Measurements from ENCODE around the gene MAP3K8. TPM values are rescaled to one million over a fixed set of nuclear protein-coding genes. Genes with fewer than 3 reads are reported as not detected.

The MAP3K8 gene
- total and polyA plus RNA-seq, 2 donors (not counting 3 experiments of a cell fraction or from before 2014, with no cell fraction given): 5.2 to 10.6 TPM

DNA sequence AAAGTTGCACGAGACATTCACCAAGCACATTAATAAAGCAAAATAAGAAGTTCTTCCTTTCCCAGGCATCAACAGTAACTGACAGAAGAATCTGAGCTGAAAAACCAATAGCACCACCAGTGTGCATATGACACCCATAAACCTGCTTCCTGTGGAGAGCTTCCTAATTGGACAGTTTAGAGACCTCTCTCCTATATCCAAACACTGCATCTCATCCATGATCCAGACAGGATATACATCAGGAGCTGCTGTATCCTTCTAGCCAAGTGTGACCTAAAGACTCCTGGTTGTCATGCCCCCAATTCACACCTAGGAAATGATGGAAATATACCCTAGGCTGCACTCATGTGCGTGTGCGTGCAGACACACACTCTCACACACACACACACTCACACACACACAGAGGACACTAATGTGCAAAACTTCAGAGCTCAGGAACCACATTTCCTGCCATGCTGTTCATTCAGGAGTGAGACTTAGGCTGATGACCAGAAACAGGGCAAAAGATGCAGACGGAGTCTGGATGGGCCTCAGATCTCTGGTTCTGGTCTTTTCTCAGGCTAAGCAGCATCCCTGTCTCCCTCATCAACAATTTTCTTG, 58.0 kb downstream of the MAP3K8 start:
- DNase-seq (ENCODE audit: low read depth, low spot score) (no peak), FAIRE-seq (no peak)
- no TSS peak for BruUV-seq (replicated peaks)
- dilution Hi-C loops (cut with MboI; ENCODE audit: extremely low pct_ligation_motif_present, low sequenced_read_pairs) (no loop called here), intact Hi-C loops (cut with micrococcal nuclease) (no loop called here)
- H3K9me1 ChIP-seq (replicated peaks; ENCODE audit: control insufficient read depth, extremely low read depth, insufficient read depth, low read length): no peaks in the 10 kb centered on the region
- H3K27ac ChIP-seq (ENCODE audit: insufficient read depth, low read depth, low read length): no peak overlapping the region
- no peaks in the 10 kb centered on the region for H3K79me2 ChIP-seq (ENCODE audit: control insufficient read depth, insufficient read depth, low read length)
- ChIA-PET CTCF (interaction anchor here (1.0 to 1.3 kb wide), 5 partner anchors 19 to 99 kb away, joined by 3 to 6 read pairs (median 3); no protein-coding TSS in a partner anchor), POLR2A (no interaction called here)
- no peak overlapping the region for H3K4me3 ChIP-seq (replicated peaks in 1 of 3; ENCODE audit: insufficient read depth in 1 of 3, low read depth in 1 of 3, low read length in 3 of 3)
- H2AFZ ChIP-seq (ENCODE audit: low read depth, low read length): no peak overlapping the region
- H3K4me1 ChIP-seq (ENCODE audit: control insufficient read depth, extremely low read depth, insufficient read depth, low read length): no peaks in the 10 kb centered on the region
- no peak overlapping the region for H3K9ac ChIP-seq (replicated peaks; ENCODE audit: extremely low read depth, insufficient read depth, low read length)
- no peak overlapping the region for H3K4me2 ChIP-seq (ENCODE audit: insufficient read depth, low read length)
- H4K20me1 ChIP-seq (replicated peaks; ENCODE audit: control insufficient read depth, extremely low read depth, insufficient read depth, low read length): no peaks in the 10 kb centered on the region
- TF ChIP-seq, protein P1, sequence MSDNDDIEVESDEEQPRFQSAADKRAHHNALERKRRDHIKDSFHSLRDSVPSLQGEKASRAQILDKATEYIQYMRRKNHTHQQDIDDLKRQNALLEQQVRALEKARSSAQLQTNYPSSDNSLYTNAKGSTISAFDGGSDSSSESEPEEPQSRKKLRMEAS (IDR thresholded peaks at IDR 0.05; ENCODE audit: insufficient read depth, insufficient read length): no peak
- TF ChIP-seq MYC (IDR thresholded peaks at IDR 0.05; ENCODE audit: low read depth, low read length): no peak
- no peak for TF ChIP-seq EZH2 (IDR thresholded peaks at IDR 0.05; ENCODE audit: borderline replicate concordance, low read depth, low read length, severe bottlenecking)
- TF ChIP-seq, protein P2, sequence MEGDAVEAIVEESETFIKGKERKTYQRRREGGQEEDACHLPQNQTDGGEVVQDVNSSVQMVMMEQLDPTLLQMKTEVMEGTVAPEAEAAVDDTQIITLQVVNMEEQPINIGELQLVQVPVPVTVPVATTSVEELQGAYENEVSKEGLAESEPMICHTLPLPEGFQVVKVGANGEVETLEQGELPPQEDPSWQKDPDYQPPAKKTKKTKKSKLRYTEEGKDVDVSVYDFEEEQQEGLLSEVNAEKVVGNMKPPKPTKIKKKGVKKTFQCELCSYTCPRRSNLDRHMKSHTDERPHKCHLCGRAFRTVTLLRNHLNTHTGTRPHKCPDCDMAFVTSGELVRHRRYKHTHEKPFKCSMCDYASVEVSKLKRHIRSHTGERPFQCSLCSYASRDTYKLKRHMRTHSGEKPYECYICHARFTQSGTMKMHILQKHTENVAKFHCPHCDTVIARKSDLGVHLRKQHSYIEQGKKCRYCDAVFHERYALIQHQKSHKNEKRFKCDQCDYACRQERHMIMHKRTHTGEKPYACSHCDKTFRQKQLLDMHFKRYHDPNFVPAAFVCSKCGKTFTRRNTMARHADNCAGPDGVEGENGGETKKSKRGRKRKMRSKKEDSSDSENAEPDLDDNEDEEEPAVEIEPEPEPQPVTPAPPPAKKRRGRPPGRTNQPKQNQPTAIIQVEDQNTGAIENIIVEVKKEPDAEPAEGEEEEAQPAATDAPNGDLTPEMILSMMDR (IDR thresholded peaks at IDR 0.05; ENCODE audit: extremely low read depth in 1 of 2, insufficient read depth in 1 of 2, low read depth in 1 of 2, low read length in 2 of 2): no peak
- TF ChIP-seq JUN (IDR thresholded peaks at IDR 0.05; ENCODE audit: borderline replicate concordance, insufficient read depth, insufficient read length, low read depth): no peak
- no peak for TF ChIP-seq POLR2AphosphoS5 (IDR thresholded peaks at IDR 0.05; ENCODE audit: insufficient read depth, low read depth, low read length)
- H3K27me3 ChIP-seq (ENCODE audit: control insufficient read depth in 2 of 2, insufficient read depth in 2 of 2, low read length in 2 of 2): peaks cover 14 to 25% of the 10 kb centered on the region in 2 experiments
- no peaks in the 10 kb centered on the region for H3K36me3 ChIP-seq (ENCODE audit: control insufficient read depth in 2 of 2, extremely low read depth in 1 of 2, insufficient read depth in 2 of 2, low read length in 2 of 2)
- no peaks in the 10 kb centered on the region for H3K9me3 ChIP-seq (replicated peaks; ENCODE audit: control insufficient read depth, insufficient read depth, low read length)

All from endothelial cell of umbilical vein (primary cell).